Fibroblast of villous mesenchyme (primary cell): Measurements from ENCODE around the gene JMY. TPM values are rescaled to one million over a fixed set of nuclear protein-coding genes. Genes with fewer than 3 reads are reported as not detected.

Experiments used
- DNase-seq: peaks from one replicate; pipeline ENCODE4 v3.0.0-alpha.2; 2010; ENCODE audit warnings: low read depth
- H3K4me3 ChIP-seq: 2 replicates; pipeline ENCODE4 v1.5.1; 2011; ENCODE audit warnings: low read depth, mild to moderate bottlenecking, low read length
- CTCF ChIP-seq: IDR thresholded peaks from 2 replicates; pipeline ENCODE4 v1.5.1; 2012; ENCODE audit warnings: low read depth, mild to moderate bottlenecking, low read length; ENCODE audit not compliant: insufficient read depth
- small RNA-seq: library from RNA; depleted of rRNA; stranded (forward); fragments of <200 nt; gene quantifications from one replicate; pipeline ENCODE3, GENCODE V24; 2012
- total RNA-seq: library from RNA; depleted of rRNA; stranded (reverse); fragments of >200 nt; gene quantifications from 2 replicates; pipeline ENCODE4 v1.2.3, GENCODE V29; 2012

Gene JMY
- total RNA-seq, 1 donor: 9.1 TPM

- peak; percentile 11 for DNase-seq
- no peak for TF ChIP-seq CTCF
- no peak overlapping the region for H3K4me3 ChIP-seq
Measured at GRCh38 chr5:79346420-79346824, 110.5 kb downstream of the JMY start.

- no peak overlapping the region for H3K4me3 ChIP-seq
- no peak for TF ChIP-seq CTCF
- DNase-seq: no peak
Measured at GRCh38 chr5:79349047-79349446, 113.1 kb downstream of the JMY start.

GRCh38 chr5:79349881-79350280 lies 114.0 kb downstream of the JMY start:
- H3K4me3 ChIP-seq: no peak overlapping the region
- no peak for TF ChIP-seq CTCF
- DNase-seq: no peak

- H3K4me3 ChIP-seq: no peak overlapping the region
- no peak for DNase-seq
- TF ChIP-seq CTCF: no peak
Measured at GRCh38 chr5:79357398-79357797, 121.5 kb downstream of the JMY start.

Small RNA genes within 50 kb of the gene (small RNA-seq; reads per million reads assigned to genes)
- gene AC016559.1: not detected
- not detected for gene RF00425

Other genes with a start within 250 kb of the JMY start
- 4.5 and 6.9 TPM in 2 replicates for gene DMGDH, start 166.5 kb upstream of the JMY start, total RNA-seq
- 21.3 and 34.5 TPM in 2 replicates for gene BHMT2, start 166.4 kb upstream of the JMY start, total RNA-seq
- gene BHMT, start 124.3 kb upstream of the JMY start, total RNA-seq: under 0.01 and 0.86 TPM in 2 replicates